ENCODE measurements around the gene TEAD2. TPM values are rescaled to one million over a fixed set of nuclear protein-coding genes. Genes with fewer than 3 reads are reported as not detected.

TEAD2 gene
- total and polyA plus RNA-seq, 9 of the 15 experiments (the other 6 are each of a cell fraction or from before 2014, with no cell fraction given): 1.6 to 27.0 (median 13.9) TPM

DNA sequence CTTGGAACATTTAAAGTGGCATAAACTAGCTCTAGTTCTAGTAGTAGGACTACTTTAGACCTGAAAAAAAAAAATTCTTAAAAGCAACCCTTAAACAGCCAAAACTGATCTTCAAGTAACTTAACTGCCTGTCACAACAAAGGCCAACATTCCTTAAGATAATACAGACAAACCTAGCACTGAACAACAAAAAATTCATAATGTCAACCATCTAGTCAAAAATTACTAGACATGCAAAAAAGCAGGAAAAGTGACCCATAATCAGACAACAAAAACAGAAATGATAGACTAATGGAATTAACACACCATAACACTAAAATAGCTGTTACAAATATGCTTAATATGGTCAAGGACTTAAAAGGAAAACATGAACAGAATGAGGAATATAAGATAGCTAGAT is 43.9 kb downstream of the TEAD2 start:
- no TSS peak for BruUV-seq (replicated peaks)
- no peak overlapping the region for H3K4me2 ChIP-seq (ENCODE audit: insufficient read depth, low read length)
- H4K20me1 ChIP-seq (replicated peaks; ENCODE audit: control insufficient read depth, insufficient read depth, low read length): no peaks in the 10 kb centered on the region
- no peaks in the 10 kb centered on the region; the same call in 1 of the 2 replicates for H3K9me3 ChIP-seq (replicated peaks; ENCODE audit: control insufficient read depth, insufficient read depth, low read depth, low read length)
- H3K9ac ChIP-seq (ENCODE audit: insufficient read depth in 1 of 2, low read depth in 2 of 2, low read length in 2 of 2): no peak overlapping the region
- no peaks in the 10 kb centered on the region for H3K27me3 ChIP-seq (ENCODE audit: control insufficient read depth in 2 of 2, insufficient read depth in 2 of 2, low read length in 2 of 2)
- H3K9me1 ChIP-seq (ENCODE audit: control insufficient read depth, insufficient read depth, low read length): no peaks in the 10 kb centered on the region
- ChIA-PET CTCF (ENCODE audit: low intra/inter-chr PET ratio) (no interaction called here), POLR2A (interaction anchor here (1.0 kb wide), 2 partner anchors 10 to 16 kb away, joined by 3 read pairs; no protein-coding TSS in a partner anchor)
- H3K4me1 ChIP-seq (replicated peaks in 1 of 2; ENCODE audit: control insufficient read depth in 2 of 2, insufficient read depth in 2 of 2, low read length in 2 of 2): no peaks in the 10 kb centered on the region
- no peak overlapping the region for H2AFZ ChIP-seq (ENCODE audit: low read depth, low read length)
- TF ChIP-seq ZNF77 (CRISPR knock-in tag; IDR thresholded peaks at IDR 0.05) (no peak), CCNT2 (IDR thresholded peaks at IDR 0.05; ENCODE audit: borderline replicate concordance, extremely low read depth, insufficient read length, low read depth, low read length) (no peak)
- TF ChIP-seq, protein P1, sequence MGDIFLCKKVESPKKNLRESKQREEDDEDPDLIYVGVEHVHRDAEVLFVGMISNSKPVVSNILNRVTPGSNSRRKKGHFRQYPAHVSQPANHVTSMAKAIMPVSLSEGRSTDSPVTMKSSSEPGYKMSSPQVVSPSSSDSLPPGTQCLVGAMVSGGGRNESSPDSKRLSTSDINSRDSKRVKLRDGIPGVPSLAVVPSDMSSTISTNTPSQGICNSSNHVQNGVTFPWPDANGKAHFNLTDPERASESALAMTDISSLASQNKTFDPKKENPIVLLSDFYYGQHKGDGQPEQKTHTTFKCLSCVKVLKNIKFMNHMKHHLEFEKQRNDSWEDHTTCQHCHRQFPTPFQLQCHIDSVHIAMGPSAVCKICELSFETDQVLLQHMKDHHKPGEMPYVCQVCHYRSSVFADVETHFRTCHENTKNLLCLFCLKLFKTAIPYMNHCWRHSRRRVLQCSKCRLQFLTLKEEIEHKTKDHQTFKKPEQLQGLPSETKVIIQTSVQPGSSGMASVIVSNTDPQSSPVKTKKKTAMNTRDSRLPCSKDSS (IDR thresholded peaks at IDR 0.05; ENCODE audit: low read depth, partially characterized antibody): peak; percentile 34
- intact Hi-C loops (cut with micrococcal nuclease) (no loop called here), in situ Hi-C loops (cut with MboI) (no loop called here)
- FAIRE-seq (no peak), ATAC-seq (no peak), DNase-seq (ENCODE audit: extremely low read depth in 1 of 4, low spot score in 3 of 4) (no peak)
- H3K79me2 ChIP-seq (ENCODE audit: control insufficient read depth, insufficient read depth, low read length): no peaks in the 10 kb centered on the region
- no peaks in the 10 kb centered on the region for H3K36me3 ChIP-seq (ENCODE audit: control insufficient read depth, insufficient read depth, low read length)
- H3K27ac ChIP-seq (ENCODE audit: extremely low read depth, low read depth, low read length): no peak overlapping the region
- no peak overlapping the region for H3K4me3 ChIP-seq

GRCh38 chr19:49316284-49316683 is 45.9 kb downstream of the TEAD2 start:
- no peak overlapping the region for H3K4me3 ChIP-seq
- no peaks in the 10 kb centered on the region; the same call in 1 of the 2 replicates for H3K9me3 ChIP-seq (replicated peaks; ENCODE audit: control insufficient read depth, insufficient read depth, low read depth, low read length)
- no peaks in the 10 kb centered on the region for H4K20me1 ChIP-seq (replicated peaks; ENCODE audit: control insufficient read depth, insufficient read depth, low read length)
- H2AFZ ChIP-seq (ENCODE audit: low read depth, low read length): no peak overlapping the region
- intact Hi-C loops (cut with micrococcal nuclease): no loop called here
- CTCF ChIA-PET (ENCODE audit: low intra/inter-chr PET ratio): no interaction called here
- no TSS peak for BruUV-seq (replicated peaks)
- no peaks in the 10 kb centered on the region for H3K4me1 ChIP-seq (replicated peaks in 1 of 2; ENCODE audit: control insufficient read depth in 2 of 2, insufficient read depth in 2 of 2, low read length in 2 of 2)
- H3K9me1 ChIP-seq (ENCODE audit: control insufficient read depth, insufficient read depth, low read length): no peaks in the 10 kb centered on the region
- no peaks in the 10 kb centered on the region for H3K27me3 ChIP-seq (ENCODE audit: control insufficient read depth in 2 of 2, insufficient read depth in 2 of 2, low read length in 2 of 2)
- POLR2A ChIA-PET: no interaction called here
- no peak overlapping the region for H3K9ac ChIP-seq (ENCODE audit: insufficient read depth in 1 of 2, low read depth in 2 of 2, low read length in 2 of 2)
- H3K36me3 ChIP-seq (ENCODE audit: control insufficient read depth, insufficient read depth, low read length): no peaks in the 10 kb centered on the region
- no peak overlapping the region for H3K4me2 ChIP-seq (ENCODE audit: insufficient read depth, low read length)
- no peak for ATAC-seq
- no peaks in the 10 kb centered on the region for H3K79me2 ChIP-seq (ENCODE audit: control insufficient read depth, insufficient read depth, low read length)
- in situ Hi-C loops (cut with MboI): no loop called here
- H3K27ac ChIP-seq (ENCODE audit: extremely low read depth, low read depth, low read length): no peak overlapping the region
- DNase-seq (ENCODE audit: extremely low read depth in 1 of 4, low spot score in 3 of 4): no peak
- FAIRE-seq: no peak
- TF ChIP-seq E4F1 (CRISPR knock-in tag; IDR thresholded peaks at IDR 0.05; ENCODE audit: borderline replicate concordance) (no peak), DACH1 (IDR thresholded peaks at IDR 0.05; ENCODE audit: partially characterized antibody) (no peak), TAF7 (tag; IDR thresholded peaks at IDR 0.05) (no peak), CBFA2T3 (IDR thresholded peaks at IDR 0.05) (no peak), RBM22 (IDR thresholded peaks at IDR 0.05; ENCODE audit: low read depth, low read length, poor library complexity, severe bottlenecking) (no peak), ZNF212 (CRISPR knock-in tag; IDR thresholded peaks at IDR 0.05) (no peak), SRSF7 (optimal IDR thresholded peaks at IDR 0.05; ENCODE audit: low read depth, low read length) (no peak), ZBTB1 (CRISPR knock-in tag; IDR thresholded peaks at IDR 0.05; ENCODE audit: borderline replicate concordance, low read depth) (no peak)
- TF ChIP-seq, protein P2, sequence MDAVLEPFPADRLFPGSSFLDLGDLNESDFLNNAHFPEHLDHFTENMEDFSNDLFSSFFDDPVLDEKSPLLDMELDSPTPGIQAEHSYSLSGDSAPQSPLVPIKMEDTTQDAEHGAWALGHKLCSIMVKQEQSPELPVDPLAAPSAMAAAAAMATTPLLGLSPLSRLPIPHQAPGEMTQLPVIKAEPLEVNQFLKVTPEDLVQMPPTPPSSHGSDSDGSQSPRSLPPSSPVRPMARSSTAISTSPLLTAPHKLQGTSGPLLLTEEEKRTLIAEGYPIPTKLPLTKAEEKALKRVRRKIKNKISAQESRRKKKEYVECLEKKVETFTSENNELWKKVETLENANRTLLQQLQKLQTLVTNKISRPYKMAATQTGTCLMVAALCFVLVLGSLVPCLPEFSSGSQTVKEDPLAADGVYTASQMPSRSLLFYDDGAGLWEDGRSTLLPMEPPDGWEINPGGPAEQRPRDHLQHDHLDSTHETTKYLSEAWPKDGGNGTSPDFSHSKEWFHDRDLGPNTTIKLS (IDR thresholded peaks at IDR 0.05; ENCODE audit: borderline replicate concordance, low read depth): no peak

Measured in K562 (cell line).